DMS79 (cell line): ENCODE data around the gene ID3.
"Not testable (repeated sequence)": the region's sequence is repeated elsewhere in the genome, so short reads cannot be mapped to it uniquely, and the experiment has no call there.

Experiments
- DNase-seq: peaks from one replicate; lab custom pipeline; 2025; lab: John Stamatoyannopoulos, UW

The ID3 gene

GRCh38 chr1:23588749-23589548 lies 29.6 kb upstream of the ID3 start:
- DNase-seq, result no peak

- DNase-seq, result no peak
Measured at GRCh38 chr1:23585321-23586022, 26.2 kb upstream of the ID3 start.

- not testable (repeated sequence) for DNase-seq
Measured at GRCh38 chr1:23583727-23584126, 24.4 kb upstream of the ID3 start.

GRCh38 chr1:23582820-23583219 lies 23.5 kb upstream of the ID3 start:
- no peak for DNase-seq

GRCh38 chr1:23581219-23581618 lies 21.9 kb upstream of the ID3 start:
- no peak for DNase-seq

- DNase-seq, result no peak
Measured at GRCh38 chr1:23578997-23579363, 19.7 kb upstream of the ID3 start.

GRCh38 chr1:23578311-23578996 lies 19.2 kb upstream of the ID3 start:
- no peak for DNase-seq

- DNase-seq, result no peak
Measured at GRCh38 chr1:23577056-23578004, 18.0 kb upstream of the ID3 start.

- no peak for DNase-seq
Measured at GRCh38 chr1:23576338-23577055, 17.2 kb upstream of the ID3 start.

- no peak for DNase-seq
Measured at GRCh38 chr1:23575226-23575810, 16.0 kb upstream of the ID3 start.

GRCh38 chr1:23574265-23574754 lies 15.0 kb upstream of the ID3 start:
- no peak for DNase-seq

GRCh38 chr1:23573574-23574182 lies 14.4 kb upstream of the ID3 start:
- no peak for DNase-seq

- DNase-seq, result no peak
Measured at GRCh38 chr1:23571465-23571864, 12.2 kb upstream of the ID3 start.

- DNase-seq, result no peak
Measured at GRCh38 chr1:23570001-23570691, 10.8 kb upstream of the ID3 start.

GRCh38 chr1:23568608-23569383 lies 9.5 kb upstream of the ID3 start:
- DNase-seq, result no peak

GRCh38 chr1:23567996-23568607 lies 8.8 kb upstream of the ID3 start:
- no peak for DNase-seq

GRCh38 chr1:23567629-23567995 lies 8.3 kb upstream of the ID3 start:
- DNase-seq, result no peak

GRCh38 chr1:23566304-23566703 lies 7.0 kb upstream of the ID3 start:
- no peak for DNase-seq
